IMR-90 (cell line): ENCODE results near the gene ANKRD37. TPM values are rescaled to one million over a fixed set of nuclear protein-coding genes. Genes with fewer than 3 reads are reported as not detected.

ENCODE experiments used
- ATAC-seq: fragments of 200-7000 bp; cut with Tn5 transposase; 2 replicates; pipeline ENCODE4 v1.9.1; 2020; ENCODE audit warnings: low read depth, mild to moderate bottlenecking, moderate library complexity
- BruUV-seq: library from RNA; stranded (reverse); fragments of 400-500 nt; replicated peaks from 2 replicates; lab custom pipeline; 2021; lab: Mats Ljungman, UMichigan
- CTCF ChIA-PET: fragments of 300-600 bp; formaldehyde crosslinking; extraction: SDS; loops from one replicate; lab custom pipeline; 2021; ENCODE audit warnings: antibody characterized with exemption; lab: Yijun Ruan, JAX
- POLR2A ChIA-PET: fragments of 300-600 bp; sonication (Branson Sonifier 250); formaldehyde crosslinking; loops from one replicate; lab custom pipeline; 2022; ENCODE audit warnings: antibody characterized with exemption; ENCODE audit not compliant: unreplicated experiment; lab: Charles Lee
- DNase-seq: peaks from one replicate; pipeline ENCODE4 v3.0.0; 2013
- H2AFZ ChIP-seq: replicated peaks from 2 replicates; pipeline ENCODE3; 2013; ENCODE audit warnings: low read length, mild to moderate bottlenecking; ENCODE audit not compliant: poor library complexity
- H2AK5ac ChIP-seq: 2 replicates; pipeline ENCODE4 v1.6.1; 2013; ENCODE audit warnings: low read depth, low read length, inconsistent platforms
- H2AK9ac ChIP-seq: replicated peaks from 2 replicates; pipeline ENCODE3; 2013; ENCODE audit warnings: mild to moderate bottlenecking, low read depth, low read length, moderate library complexity; ENCODE audit not compliant: poor library complexity
- H2BK120ac ChIP-seq: 2 replicates; pipeline ENCODE4 v1.6.1; 2013; ENCODE audit warnings: low read depth, low read length, inconsistent platforms
- H2BK15ac ChIP-seq: 3 replicates; pipeline ENCODE4 v1.6.1; 2013; ENCODE audit warnings: low read depth, low read length, inconsistent platforms
- H2BK20ac ChIP-seq: 2 replicates; pipeline ENCODE4 v1.6.1; 2013; ENCODE audit warnings: low read depth, mild to moderate bottlenecking, inconsistent platforms, low read length, moderate library complexity
- H2BK5ac ChIP-seq: 2 replicates; pipeline ENCODE4 v1.6.1; 2013; ENCODE audit warnings: mild to moderate bottlenecking, low read depth, low read length, inconsistent platforms; ENCODE audit not compliant: poor library complexity, severe bottlenecking
- H3K14ac ChIP-seq: replicated peaks from 2 replicates; pipeline ENCODE4 v1.6.1; 2013; ENCODE audit warnings: low read depth, low read length, inconsistent platforms
- H3K18ac ChIP-seq: 2 replicates; pipeline ENCODE4 v1.6.1; 2013; ENCODE audit warnings: low read depth, low read length, control low read depth
- H3K23ac ChIP-seq: 2 replicates; pipeline ENCODE4 v1.6.1; 2013; ENCODE audit warnings: low read depth, low read length, inconsistent platforms
- H3K27ac ChIP-seq: 2 replicates; pipeline ENCODE4 v1.5.1; 2013; ENCODE audit warnings: mild to moderate bottlenecking, control low read depth, low read length; ENCODE audit not compliant: insufficient read depth
- H3K27me3 ChIP-seq: 2 replicates; pipeline ENCODE4 v1.6.1; 2013; ENCODE audit warnings: low read length; ENCODE audit not compliant: control insufficient read depth, insufficient read depth
- H3K36me3 ChIP-seq: 2 replicates; pipeline ENCODE4 v1.6.1; 2013; ENCODE audit warnings: low read length, mixed read lengths; ENCODE audit not compliant: control insufficient read depth, insufficient read depth
- H3K4ac ChIP-seq: 2 replicates; pipeline ENCODE4 v1.6.1; 2013; ENCODE audit warnings: low read depth, low read length, inconsistent platforms
- H3K4me1 ChIP-seq: 2 replicates; pipeline ENCODE4 v1.6.1; 2013; ENCODE audit warnings: low read length, mixed read lengths; ENCODE audit not compliant: control insufficient read depth, insufficient read depth
- H3K4me2 ChIP-seq: 2 replicates; pipeline ENCODE4 v1.6.1; 2013; ENCODE audit warnings: low read depth, mild to moderate bottlenecking, control low read depth, low read length, moderate library complexity
- H3K4me3 ChIP-seq: 2 replicates; pipeline ENCODE4 v1.5.1; 2013; ENCODE audit warnings: low read depth, mild to moderate bottlenecking, control low read depth, low read length, moderate library complexity; ENCODE audit not compliant: insufficient read depth
- H3K56ac ChIP-seq: 2 replicates; pipeline ENCODE4 v1.6.1; 2013; ENCODE audit warnings: low read length, inconsistent platforms; ENCODE audit not compliant: insufficient read depth; ENCODE audit errors: extremely low read depth
- H3K79me1 ChIP-seq, 2 experiments: 2 replicates each; pipeline ENCODE4 v1.6.1; 2013; ENCODE audit warnings: low read length in 2 of 2, inconsistent platforms in 1 of 2, low read depth in 1 of 2
- H3K9ac ChIP-seq: 2 replicates; pipeline ENCODE4 v1.6.1; 2013; ENCODE audit warnings: low read depth, low read length, control low read depth
- H3K9me1 ChIP-seq: 2 replicates; pipeline ENCODE4 v1.6.1; 2013; ENCODE audit warnings: low read length, inconsistent platforms; ENCODE audit not compliant: insufficient read depth
- H3K9me3 ChIP-seq: 2 replicates; pipeline ENCODE4 v1.6.1; 2013; ENCODE audit warnings: low read length; ENCODE audit not compliant: control insufficient read depth, insufficient read depth
- H4K20me1 ChIP-seq: 2 replicates; pipeline ENCODE4 v1.6.1; 2013; ENCODE audit warnings: low read length, inconsistent platforms; ENCODE audit not compliant: insufficient read depth
- H4K5ac ChIP-seq: 2 replicates; pipeline ENCODE4 v1.6.1; 2013; ENCODE audit warnings: mild to moderate bottlenecking, low read depth, low read length, control low read depth
- H4K8ac ChIP-seq, 2 experiments: 2 replicates each; pipeline ENCODE4 v1.6.1; 2013; ENCODE audit warnings: low read depth in 2 of 2, low read length in 2 of 2, control low read depth in 1 of 2, inconsistent platforms in 1 of 2
- H4K91ac ChIP-seq: 2 replicates; pipeline ENCODE4 v1.6.1; 2013; ENCODE audit warnings: low read depth, low read length, inconsistent platforms; ENCODE audit not compliant: insufficient read depth
- BHLHE40 ChIP-seq: fragments of 150-350 bp; IDR thresholded peaks from 2 replicates; pipeline ENCODE4 v1.6.1; 2016; ENCODE audit warnings: mild to moderate bottlenecking, low read depth, low read length
- CEBPB ChIP-seq: IDR thresholded peaks from 2 replicates; pipeline ENCODE4 v1.6.1; 2012; ENCODE audit warnings: low read depth, low read length, improper control_type of control experiment
- CHD1 ChIP-seq: IDR thresholded peaks from 2 replicates; pipeline ENCODE4 v1.6.1; 2012; ENCODE audit warnings: low read depth, low read length, improper control_type of control experiment
- FOS ChIP-seq: fragments of 150-350 bp; IDR thresholded peaks from 2 replicates; pipeline ENCODE4 v1.6.1; 2016; ENCODE audit warnings: low read depth, low read length
- MAZ ChIP-seq: IDR thresholded peaks from 2 replicates; pipeline ENCODE4 v1.6.1; 2012; ENCODE audit warnings: low read depth, mild to moderate bottlenecking, low read length, improper control_type of control experiment, moderate library complexity, borderline replicate concordance
- MXI1 ChIP-seq: IDR thresholded peaks from 2 replicates; pipeline ENCODE4 v1.6.1; 2012; ENCODE audit warnings: low read depth, mild to moderate bottlenecking, low read length, moderate library complexity, borderline replicate concordance
- NFE2L2 ChIP-seq: fragments of 150-350 bp; IDR thresholded peaks from 2 replicates; pipeline ENCODE4 v1.6.1; 2016; ENCODE audit warnings: low read depth, mild to moderate bottlenecking, low read length
- POLR2A ChIP-seq: IDR thresholded peaks from 2 replicates; pipeline ENCODE4 v1.6.1; 2012; ENCODE audit warnings: mild to moderate bottlenecking, low read depth, low read length
- RAD21 ChIP-seq: IDR thresholded peaks from 2 replicates; pipeline ENCODE4 v1.6.1; 2012; ENCODE audit warnings: low read length, improper control_type of control experiment
- USF2 ChIP-seq: fragments of 150-350 bp; IDR thresholded peaks from 2 replicates; pipeline ENCODE4 v1.6.1; 2017; ENCODE audit warnings: mild to moderate bottlenecking, antibody characterized with exemption, low read length, low read depth
- WGBS, 2 experiments: methylation state at CpG; one replicate each; pipeline versions ENCODE4 v1.1.5 to v1.1.7; 2013; ENCODE audit warnings: missing lambda C conversion rate in 2 of 2; ENCODE audit not compliant: insufficient read length in 1 of 2; ENCODE audit errors: extremely low coverage in 2 of 2; 5-methylcytosine and 5-hydroxymethylcytosine counted together
- dilution Hi-C: fragments of 300-500 bp; cut with HindIII; formaldehyde crosslinking; loops from one replicate; pipeline ENCODE4 v1.14.3; 2018; ENCODE audit warnings: low sequenced_read_pairs; ENCODE audit not compliant: unreplicated experiment
- in situ Hi-C: fragments of 300-500 bp; cut with MboI; formaldehyde crosslinking; loops from 3 replicates; pipeline ENCODE4 v1.14.3; 2019; ENCODE audit warnings: low sequenced_read_pairs, inconsistent platforms, mixed read lengths
- intact Hi-C: fragments of 100-400 bp; cut with micrococcal nuclease; formaldehyde crosslinking; loops from 2 replicates; pipeline ENCODE4 v1.10.0; 2022
- polyA plus RNA-seq, 3 experiments: library from polyadenylated mRNA; depleted of rRNA; stranded (reverse); fragments of >200 nt; gene quantifications; 2 replicates each; pipeline ENCODE4 v1.2.3, GENCODE V29; 2012; ENCODE audit warnings: low replicate concordance in 1 of 3
- total RNA-seq: library from RNA; depleted of rRNA; stranded (reverse); fragments of >200 nt; gene quantifications from 2 replicates; pipeline ENCODE4 v1.2.3, GENCODE V29; 2012

Gene ANKRD37
- total and polyA plus RNA-seq, 2 of the 4 experiments (the other 2 are of a cell fraction): 7.1 to 8.2 TPM

DNA sequence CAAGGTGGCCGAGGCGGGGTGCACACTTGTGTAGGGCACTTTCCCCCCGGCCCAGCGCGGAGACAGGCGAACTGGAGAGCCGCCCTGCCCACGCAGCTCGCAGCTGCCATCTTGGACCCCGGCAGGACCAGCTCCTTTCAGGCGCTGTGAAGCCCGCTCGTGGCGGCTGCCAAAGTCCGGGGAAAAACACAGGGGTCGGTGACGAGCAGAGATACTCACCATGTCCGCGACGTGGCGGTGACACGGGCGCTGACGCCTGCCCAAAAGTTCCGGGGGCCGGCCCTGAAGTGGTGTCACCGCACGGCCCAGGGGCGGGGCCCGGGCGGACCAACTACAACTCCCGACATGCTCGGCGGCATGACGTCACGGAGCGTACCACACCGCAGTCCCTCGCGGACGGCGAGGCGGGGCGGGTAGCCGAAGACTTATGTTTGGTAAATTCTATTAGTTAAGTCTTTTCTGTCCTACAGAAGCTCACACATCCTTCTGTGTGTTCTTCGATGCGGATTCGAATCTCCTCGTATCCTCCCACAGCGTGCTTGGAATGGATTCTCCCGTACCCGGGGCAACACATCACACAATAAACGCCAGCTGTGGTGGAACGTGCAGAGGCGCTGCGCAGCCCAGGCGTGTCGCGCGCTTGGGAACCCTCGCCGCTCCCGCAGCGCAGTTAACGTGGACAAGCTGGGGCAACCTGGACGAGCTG is 29.2 kb downstream of the ANKRD37 start, which contains the start of gene UFSP2:
Gene UFSP2, minus strand, starts transcription at position 318 of the 706 bp plus-strand sequence. Its CDS starts 96 bp downstream, at position 222.
- BruUV-seq: no TSS peak
- peaks cover 11% of the 10 kb centered on the region for H3K9me1 ChIP-seq
- intact Hi-C loops (loop anchor here (2.0 to 5.0 kb wide), 2 partner anchors 45 to 172 kb away; partner anchors contain the start of gene CCDC110), in situ Hi-C loops (no loop called here), dilution Hi-C loops (no loop called here)
- peak within 1 kb of the TSS; percentile 99 for H2BK120ac ChIP-seq
- H3K27me3 ChIP-seq: no peaks in the 10 kb centered on the region
- WGBS, 2 experiments: 0% methylated on average over 33 of the region's 66 CpGs; no CpG with 5 or more reads in 1 of the 2 experiments
- H2BK20ac ChIP-seq: peak within 1 kb of the TSS; percentile 98
- peak within 1 kb of the TSS; percentile 97 for H2AFZ ChIP-seq
- peak within 1 kb of the TSS; percentile 84 for H2AK5ac ChIP-seq
- peak within 1 kb of the TSS; percentile 67 for H2AK9ac ChIP-seq
- no peaks in the 10 kb centered on the region for H3K9me3 ChIP-seq
- H3K23ac ChIP-seq: peak within 1 kb of the TSS; percentile 98
- peak within 1 kb of the TSS; percentile 63 for H3K4me3 ChIP-seq
- H4K91ac ChIP-seq: peak within 1 kb of the TSS; percentile 98
- peak within 1 kb of the TSS; percentile 100 for H3K4me2 ChIP-seq
- peaks cover 14 to 22% of the 10 kb centered on the region in 2 experiments for H3K79me1 ChIP-seq
- ATAC-seq (peak; percentile 93), DNase-seq (peak; percentile 88)
- peak within 1 kb of the TSS; percentile 96 for H3K27ac ChIP-seq
- CTCF ChIA-PET: no interaction called here
- POLR2A ChIA-PET: no interaction called here
- peak within 1 kb of the TSS; percentile 9 to 99 for H4K8ac ChIP-seq
- peak within 1 kb of the TSS; percentile 93 for H3K9ac ChIP-seq
- H4K20me1 ChIP-seq: peaks cover 6% of the 10 kb centered on the region; the same call in 1 of the 2 replicates
- H3K14ac ChIP-seq: peak within 1 kb of the TSS; percentile 98
- peak within 1 kb of the TSS; percentile 96 for H2BK5ac ChIP-seq
- TF ChIP-seq CHD1 (peak; percentile 100; the same call in 1 of the 2 replicates), FOS (0 out of 2 replicates have a peak, but pooled peaks have one; percentile 22), MXI1 (peak; percentile 97), USF2 (no peak), MAZ (peak; percentile 10; the same call in 1 of the 2 replicates), NFE2L2 (no peak), BHLHE40 (peak; percentile 99), POLR2A (peak; percentile 72; the same call in 1 of the 2 replicates), RAD21 (peak; percentile 7; the same call in 1 of the 2 replicates), CEBPB (no peak)
- peak within 1 kb of the TSS; percentile 99 for H3K56ac ChIP-seq
- H4K5ac ChIP-seq: peak within 1 kb of the TSS; percentile 85
- H2BK15ac ChIP-seq: peak within 1 kb of the TSS; percentile 66; the same call in 1 of the 3 replicates
- H3K4ac ChIP-seq: peak within 1 kb of the TSS; percentile 94
- H3K18ac ChIP-seq: peak within 1 kb of the TSS; percentile 95
- peaks cover 5% of the 10 kb centered on the region; the same call in 1 of the 2 replicates for H3K4me1 ChIP-seq
- H3K36me3 ChIP-seq: no peaks in the 10 kb centered on the region
